ENCODE results near the gene SMARCE1.

SMARCE1 gene

GRCh38 chr17:40645291-40645690 lies 2.3 kb downstream of the SMARCE1 start:
- CTCF ChIA-PET = no interaction called here
- no peak for TF ChIP-seq HDGF (IDR thresholded peaks at IDR 0.05; ENCODE audit: borderline replicate concordance)
- TF ChIP-seq TARDBP (IDR thresholded peaks at IDR 0.05) = no peak
- TF ChIP-seq NFRKB (IDR thresholded peaks at IDR 0.05) = no peak
- no peak for TF ChIP-seq ZNF384 (IDR thresholded peaks at IDR 0.05)
- no peak for TF ChIP-seq FOXM1 (IDR thresholded peaks at IDR 0.05; ENCODE audit: borderline replicate concordance)
- no peak for TF ChIP-seq SP1 (IDR thresholded peaks at IDR 0.05)
- TF ChIP-seq, protein P1, sequence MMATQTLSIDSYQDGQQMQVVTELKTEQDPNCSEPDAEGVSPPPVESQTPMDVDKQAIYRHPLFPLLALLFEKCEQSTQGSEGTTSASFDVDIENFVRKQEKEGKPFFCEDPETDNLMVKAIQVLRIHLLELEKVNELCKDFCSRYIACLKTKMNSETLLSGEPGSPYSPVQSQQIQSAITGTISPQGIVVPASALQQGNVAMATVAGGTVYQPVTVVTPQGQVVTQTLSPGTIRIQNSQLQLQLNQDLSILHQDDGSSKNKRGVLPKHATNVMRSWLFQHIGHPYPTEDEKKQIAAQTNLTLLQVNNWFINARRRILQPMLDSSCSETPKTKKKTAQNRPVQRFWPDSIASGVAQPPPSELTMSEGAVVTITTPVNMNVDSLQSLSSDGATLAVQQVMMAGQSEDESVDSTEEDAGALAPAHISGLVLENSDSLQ (IDR thresholded peaks at IDR 0.05) = no peak
- no peak for TF ChIP-seq L3MBTL2 (conservative IDR thresholded peaks at IDR 0.05)
- no peak for TF ChIP-seq ARNT (IDR thresholded peaks at IDR 0.05)
- TF ChIP-seq ELF4 (IDR thresholded peaks at IDR 0.05) = no peak
- TF ChIP-seq FOXK2 (IDR thresholded peaks at IDR 0.05) = no peak
- no peak for TF ChIP-seq LEF1 (IDR thresholded peaks at IDR 0.05; ENCODE audit: borderline replicate concordance)
- TF ChIP-seq CTBP1 (IDR thresholded peaks at IDR 0.05; ENCODE audit: borderline replicate concordance) = no peak

DNA sequence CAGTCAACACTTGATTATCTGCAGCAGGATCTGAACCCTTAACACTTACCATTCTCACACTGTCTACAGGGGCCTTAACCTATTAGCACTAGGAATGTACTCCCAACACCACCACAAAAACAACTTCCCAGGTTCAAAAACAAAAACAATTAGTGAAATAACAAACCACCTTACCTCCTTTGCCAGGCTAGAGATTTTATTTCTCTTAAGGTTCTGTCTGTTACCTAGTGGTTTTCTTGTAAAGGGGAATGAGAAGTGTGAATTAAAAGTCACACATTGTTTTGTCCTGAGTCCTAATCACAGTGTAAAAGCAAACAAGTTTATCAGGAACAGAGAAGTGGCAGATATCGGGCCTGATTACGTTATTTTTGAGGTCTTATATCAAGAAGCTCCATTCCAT lies 9.7 kb downstream of the SMARCE1 start:
- POLR2A ChIA-PET = interaction anchor here (1.2 kb wide), 1 partner anchor 9 kb away, joined by 4 read pairs; the partner anchor contains the start of gene SMARCE1
- TF ChIP-seq SP1 (IDR thresholded peaks at IDR 0.05) (no peak), ARNT (IDR thresholded peaks at IDR 0.05) (no peak), L3MBTL2 (conservative IDR thresholded peaks at IDR 0.05) (no peak), LEF1 (IDR thresholded peaks at IDR 0.05; ENCODE audit: borderline replicate concordance) (no peak), ELF4 (IDR thresholded peaks at IDR 0.05) (no peak), ZNF384 (IDR thresholded peaks at IDR 0.05) (no peak), CTBP1 (IDR thresholded peaks at IDR 0.05; ENCODE audit: borderline replicate concordance) (no peak), FOXM1 (IDR thresholded peaks at IDR 0.05; ENCODE audit: borderline replicate concordance) (no peak), FOXK2 (IDR thresholded peaks at IDR 0.05) (no peak), BHLHE40 (IDR thresholded peaks at IDR 0.05; ENCODE audit: borderline replicate concordance) (no peak), SUZ12 (IDR thresholded peaks at IDR 0.05) (no peak), HDGF (IDR thresholded peaks at IDR 0.05; ENCODE audit: borderline replicate concordance) (no peak), FOXA1 (IDR thresholded peaks at IDR 0.05) (no peak), TARDBP (IDR thresholded peaks at IDR 0.05) (no peak), NFRKB (IDR thresholded peaks at IDR 0.05) (no peak)
- TF ChIP-seq, protein P1 (IDR thresholded peaks at IDR 0.05) = no peak
- CTCF ChIA-PET = no interaction called here
- no peak for DNase-seq (ENCODE audit: extremely low spot score)

More at GRCh38 chr17:40645291-40645690, 2.3 kb downstream of the SMARCE1 start:
- POLR2A ChIA-PET = no interaction called here
- DNase-seq (ENCODE audit: extremely low spot score) = no peak

- DNase-seq (ENCODE audit: extremely low spot score) = no peak
- ChIA-PET CTCF (no interaction called here), POLR2A (interaction anchor here (1.6 kb wide), 1 partner anchor 13 kb away, joined by 8 read pairs; no protein-coding TSS in a partner anchor)
- TF ChIP-seq BHLHE40 (IDR thresholded peaks at IDR 0.05; ENCODE audit: borderline replicate concordance) (no peak), NFRKB (IDR thresholded peaks at IDR 0.05) (no peak), TARDBP (IDR thresholded peaks at IDR 0.05) (no peak), SUZ12 (IDR thresholded peaks at IDR 0.05) (no peak), HDGF (IDR thresholded peaks at IDR 0.05; ENCODE audit: borderline replicate concordance) (no peak), L3MBTL2 (conservative IDR thresholded peaks at IDR 0.05) (no peak), FOXM1 (IDR thresholded peaks at IDR 0.05; ENCODE audit: borderline replicate concordance) (no peak), ELF4 (IDR thresholded peaks at IDR 0.05) (no peak), SP1 (IDR thresholded peaks at IDR 0.05) (no peak), ARNT (IDR thresholded peaks at IDR 0.05) (no peak), FOXK2 (IDR thresholded peaks at IDR 0.05) (no peak), LEF1 (IDR thresholded peaks at IDR 0.05; ENCODE audit: borderline replicate concordance) (no peak), CTBP1 (IDR thresholded peaks at IDR 0.05; ENCODE audit: borderline replicate concordance) (no peak)
- TF ChIP-seq, protein P1 (IDR thresholded peaks at IDR 0.05) = no peak
These were observed 13.7 kb downstream of the SMARCE1 start for GRCh38 chr17:40633871-40634270.

DNA sequence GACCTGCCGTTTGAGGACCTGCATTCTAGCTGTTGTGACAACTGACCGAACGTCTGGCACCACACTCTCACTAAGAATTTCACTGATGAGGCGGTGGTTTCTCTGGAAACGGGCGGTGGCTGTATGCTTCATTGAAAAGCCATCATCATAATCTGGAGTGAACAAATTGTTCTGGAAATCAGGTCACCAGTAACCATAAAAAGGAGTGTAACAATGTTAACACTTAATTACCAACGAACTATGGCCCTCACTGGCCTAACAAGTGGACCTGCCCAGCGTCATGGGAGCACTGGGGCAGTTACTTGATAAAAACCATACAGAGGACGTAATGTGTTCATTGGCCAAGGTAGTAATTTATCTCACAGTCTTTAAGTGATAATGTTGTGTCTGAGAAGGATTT lies 15.4 kb downstream of the SMARCE1 start:
- DNase-seq (ENCODE audit: extremely low spot score) = no peak
- ChIA-PET CTCF (no interaction called here), POLR2A (no interaction called here)
- TF ChIP-seq, protein P1 (IDR thresholded peaks at IDR 0.05) = no peak
- no peak for TF ChIP-seq FOXA1 (IDR thresholded peaks at IDR 0.05)
- no peak for TF ChIP-seq HDGF (IDR thresholded peaks at IDR 0.05; ENCODE audit: borderline replicate concordance)
- no peak for TF ChIP-seq ELF4 (IDR thresholded peaks at IDR 0.05)
- TF ChIP-seq TARDBP (IDR thresholded peaks at IDR 0.05) = no peak
- no peak for TF ChIP-seq ZNF384 (IDR thresholded peaks at IDR 0.05)
- TF ChIP-seq CTBP1 (IDR thresholded peaks at IDR 0.05; ENCODE audit: borderline replicate concordance) = no peak
- no peak for TF ChIP-seq BHLHE40 (IDR thresholded peaks at IDR 0.05; ENCODE audit: borderline replicate concordance)
- TF ChIP-seq FOXM1 (IDR thresholded peaks at IDR 0.05; ENCODE audit: borderline replicate concordance) = no peak
- TF ChIP-seq SUZ12 (IDR thresholded peaks at IDR 0.05) = no peak
- no peak for TF ChIP-seq L3MBTL2 (conservative IDR thresholded peaks at IDR 0.05)
- no peak for TF ChIP-seq ARNT (IDR thresholded peaks at IDR 0.05)
- no peak for TF ChIP-seq FOXK2 (IDR thresholded peaks at IDR 0.05)
- no peak for TF ChIP-seq SP1 (IDR thresholded peaks at IDR 0.05)
- no peak for TF ChIP-seq NFRKB (IDR thresholded peaks at IDR 0.05)

GRCh38 chr17:40629842-40630241 lies 17.8 kb downstream of the SMARCE1 start:
- DNase-seq (ENCODE audit: extremely low spot score) = no peak
- ChIA-PET CTCF (no interaction called here), POLR2A (interaction anchor here (1.9 kb wide), 1 partner anchor 18 kb away, joined by 7 read pairs; the partner anchor contains the start of gene SMARCE1)
- TF ChIP-seq NFRKB (IDR thresholded peaks at IDR 0.05) = no peak
- no peak for TF ChIP-seq FOXA1 (IDR thresholded peaks at IDR 0.05)
- TF ChIP-seq ELF4 (IDR thresholded peaks at IDR 0.05) = no peak
- TF ChIP-seq ARNT (IDR thresholded peaks at IDR 0.05) = no peak

Data from HEK293T (cell line).